GM13977 (cell line): ENCODE data around the gene DNMT3A.

Source experiments
- DNase-seq: peaks from one replicate; pipeline ENCODE4 v3.0.0; 2012; ENCODE audit warnings: low spot score
- CTCF ChIP-seq: IDR thresholded peaks from 2 replicates; pipeline ENCODE4 v1.5.1; 2012; ENCODE audit warnings: mild to moderate bottlenecking, control low read depth; ENCODE audit not compliant: insufficient read depth; ENCODE audit errors: extremely low read depth, missing control alignments
- in situ Hi-C: fragments of 300-500 bp; cut with MboI; formaldehyde crosslinking; loops from one replicate; pipeline ENCODE4 v1.12.0; 2022; ENCODE audit warnings: low sequenced_read_pairs, low pct_unique_long_range_greater_than_20kb, mixed read lengths, inconsistent platforms; ENCODE audit not compliant: unreplicated experiment

The DNMT3A gene

GRCh38 chr2:25246558-25247290 lies 95.0 kb downstream of the DNMT3A start:
- no peak for TF ChIP-seq CTCF
- no peak for DNase-seq
- in situ Hi-C loops: no loop called here

- DNase-seq: no peak
- in situ Hi-C loops: no loop called here
- no peak for TF ChIP-seq CTCF
These were observed 95.7 kb downstream of the DNMT3A start for GRCh38 chr2:25246001-25246400.

- in situ Hi-C loops: no loop called here
- no peak for TF ChIP-seq CTCF
- DNase-seq: no peak
These were observed 96.6 kb downstream of the DNMT3A start for GRCh38 chr2:25245141-25245540.

GRCh38 chr2:25243995-25244394 lies 97.7 kb downstream of the DNMT3A start:
- TF ChIP-seq CTCF: no peak
- no peak for DNase-seq
- in situ Hi-C loops: no loop called here

- in situ Hi-C loops: no loop called here
- no peak for DNase-seq
- no peak for TF ChIP-seq CTCF
These were observed 100.3 kb downstream of the DNMT3A start for GRCh38 chr2:25241452-25241851.

GRCh38 chr2:25240636-25241035 lies 101.1 kb downstream of the DNMT3A start:
- in situ Hi-C loops: no loop called here
- DNase-seq: no peak
- TF ChIP-seq CTCF: no peak
